CD8-positive, alpha-beta memory T cell (primary cell): ENCODE results near the gene SIPA1. TPM values are rescaled to one million over a fixed set of nuclear protein-coding genes. Genes with fewer than 3 reads are reported as not detected.
"Not testable (repeated sequence)": the region's sequence is repeated elsewhere in the genome, so short reads cannot be mapped to it uniquely, and the experiment has no call there.

Experiments used
- CTCF ChIA-PET: fragments of 350-600 bp; sonication (Branson Sonifier 250); formaldehyde crosslinking; loops from one replicate; lab custom pipeline; 2021; ENCODE audit warnings: antibody characterized with exemption; lab: Charles Lee
- POLR2A ChIA-PET: fragments of 350-600 bp; sonication (Branson Sonifier 250); formaldehyde crosslinking; loops from one replicate; lab custom pipeline; 2021; ENCODE audit warnings: antibody characterized with exemption; lab: Charles Lee
- DNase-seq, 5 donors: peaks; one replicate each; pipeline versions ENCODE4 v3.0.0 to v3.0.0-alpha.2; 2020 to 2022; ENCODE audit warnings: mixed read lengths in 1 of 5
- H3K27ac ChIP-seq: one replicate; pipeline ENCODE4 v1.7.0; 2013; ENCODE audit warnings: low read depth, mild to moderate bottlenecking, low read length, moderate library complexity
- H3K27me3 ChIP-seq: 2 replicates; pipeline ENCODE4 v1.7.0; 2013; ENCODE audit warnings: low read length, mild to moderate bottlenecking; ENCODE audit not compliant: insufficient read depth, poor library complexity, severe bottlenecking
- H3K36me3 ChIP-seq: 2 replicates; pipeline ENCODE4 v1.7.0; 2013; ENCODE audit warnings: mild to moderate bottlenecking, low read length, moderate library complexity; ENCODE audit not compliant: insufficient read depth
- H3K4me1 ChIP-seq: 2 replicates; pipeline ENCODE4 v1.7.0; 2013; ENCODE audit warnings: mild to moderate bottlenecking, low read length, moderate library complexity; ENCODE audit not compliant: insufficient read depth
- H3K4me3 ChIP-seq: 2 replicates; pipeline ENCODE4 v1.7.0; 2013; ENCODE audit warnings: mild to moderate bottlenecking, low read length
- H3K9me3 ChIP-seq: 2 replicates; pipeline ENCODE4 v1.7.0; 2013; ENCODE audit warnings: mild to moderate bottlenecking, low read length
- H3K27ac Mint-ChIP-seq, 8 donors: one replicate each; pipeline ENCODE4 v1.8.0; 2020 to 2021; ENCODE audit warnings: mixed read lengths in 8 of 8, mild to moderate bottlenecking in 6 of 8, inconsistent platforms in 3 of 8, moderate library complexity in 3 of 8
- H3K27me3 Mint-ChIP-seq, 2 donors: one replicate each; pipeline ENCODE4 v1.8.0; 2020 to 2021; ENCODE audit warnings: mixed read lengths in 2 of 2, mild to moderate bottlenecking in 1 of 2, moderate library complexity in 1 of 2
- H3K36me3 Mint-ChIP-seq, 3 donors: one replicate each; pipeline ENCODE4 v1.8.0; 2020 to 2021; ENCODE audit warnings: mixed read lengths in 3 of 3, inconsistent platforms in 1 of 3, mild to moderate bottlenecking in 1 of 3
- H3K4me1 Mint-ChIP-seq, 3 donors: one replicate each; pipeline ENCODE4 v1.8.0; 2020 to 2021; ENCODE audit warnings: mixed read lengths in 3 of 3, inconsistent platforms in 1 of 3, mild to moderate bottlenecking in 1 of 3
- H3K4me3 Mint-ChIP-seq, 7 donors: one replicate each; pipeline ENCODE4 v1.8.0; 2020 to 2021; ENCODE audit warnings: mixed read lengths in 7 of 7, mild to moderate bottlenecking in 6 of 7, moderate library complexity in 4 of 7, inconsistent platforms in 2 of 7
- H3K9me3 Mint-ChIP-seq, 5 donors: one replicate each; pipeline ENCODE4 v1.8.0; 2020 to 2022; ENCODE audit warnings: mixed read lengths in 5 of 5, mild to moderate bottlenecking in 3 of 5, moderate library complexity in 2 of 5, inconsistent platforms in 1 of 5
- polyA plus RNA-seq: library from polyadenylated mRNA; unstranded; fragments of 300-500 nt; fragmentation: Illumina TruSeq; gene quantifications from one replicate; pipeline ENCODE4 v1.2.3, GENCODE V29; 2021
- total RNA-seq, 2 experiments: library from RNA; stranded (reverse); gene quantifications; one replicate each; pipeline ENCODE4 v1.2.3, GENCODE V29; 2021

Gene SIPA1
- total and polyA plus RNA-seq, 3 experiments from 2014 or later, result 111 to 335 (median 123) TPM

- ChIA-PET POLR2A (interaction anchor here (3.6 to 4.1 kb wide), 2 partner anchors 8 to 22 kb away, joined by 32 to 46 read pairs; partner anchors contain the start of gene SIPA1), CTCF (interaction anchor here (0.8 to 1.3 kb wide), 2 partner anchors 11 to 23 kb away, joined by 3 to 4 read pairs; partner anchors contain the start of gene SIPA1)
These were observed 23.0 kb downstream of the SIPA1 start for GRCh38 chr11:65660908-65661307.

GRCh38 chr11:65661599-65662246, 23.8 kb downstream of the SIPA1 start:
- Histone ChIP-seq H3K36me3 (peaks cover 47% of the 10 kb centered on the region), H3K4me1 (peaks cover 22% of the 10 kb centered on the region), H3K9me3 (no peaks in the 10 kb centered on the region), H3K4me3 (peak overlapping the region; percentile 97), H3K27me3 (no peaks in the 10 kb centered on the region), H3K27ac (peak overlapping the region; percentile 97)
- Mint-ChIP-seq H3K27ac (peak overlapping the region; percentile 77 to 99 (median 90)), H3K27me3 (no peaks in the 10 kb centered on the region), H3K4me1 (peaks cover 41 to 61% (median 41%) of the 10 kb centered on the region in 3 donors), H3K36me3 (peaks cover 13 to 58% (median 14%) of the 10 kb centered on the region in 3 donors), H3K4me3 (peak overlapping the region; percentile 83 to 91 (median 86)), H3K9me3 (no peaks in the 10 kb centered on the region)
- ChIA-PET CTCF (interaction anchor here (0.8 to 2.6 kb wide), 5 partner anchors 8 to 197 kb away, joined by 3 to 9 read pairs (median 4); partner anchors contain the start of genes MAP3K11, PCNX3 and SIPA1), POLR2A (interaction anchor here (1.3 to 4.1 kb wide), 5 partner anchors 9 to 784 kb away, joined by 3 to 46 read pairs (median 16); partner anchors contain the start of genes PCNX3, RNASEH2C and SIPA1)
- DNase-seq, result no peak

More at GRCh38 chr11:65660908-65661307, 23.0 kb downstream of the SIPA1 start:
- H3K4me3 ChIP-seq, H3K27ac ChIP-seq, H3K9me3 ChIP-seq, H3K9me3 Mint-ChIP-seq, H3K27me3 ChIP-seq, DNase-seq, H3K27me3 Mint-ChIP-seq: not testable (repeated sequence)
- Histone ChIP-seq H3K36me3 (peaks cover 53% of the 10 kb centered on the region), H3K4me1 (peaks cover 22% of the 10 kb centered on the region)
- Mint-ChIP-seq H3K36me3 (peaks cover 14 to 66% (median 17%) of the 10 kb centered on the region in 3 donors), H3K4me3 (peak overlapping the region; percentile 83 to 91 (median 86)), H3K27ac (peak overlapping the region; percentile 70 to 99 (median 90)), H3K4me1 (peaks cover 43 to 64% (median 49%) of the 10 kb centered on the region in 3 donors)

GRCh38 chr11:65662247-65662798, 24.4 kb downstream of the SIPA1 start:
- POLR2A ChIA-PET, result interaction anchor here (0.7 to 4.1 kb wide), 13 partner anchors 9 to 883 kb away, joined by 3 to 46 read pairs (median 4); partner anchors contain the start of genes AP5B1, FIBP, KAT5 and MAP3K11
- peaks cover 11 to 52% (median 14%) of the 10 kb centered on the region in 3 donors for H3K36me3 Mint-ChIP-seq
- Histone ChIP-seq H3K4me3 (peak overlapping the region; percentile 97), H3K4me1 (peaks cover 22% of the 10 kb centered on the region), H3K27ac (peak overlapping the region; percentile 97), H3K36me3 (peaks cover 42% of the 10 kb centered on the region), H3K9me3 (no peaks in the 10 kb centered on the region), H3K27me3 (no peaks in the 10 kb centered on the region)
- H3K4me3 Mint-ChIP-seq, result peak overlapping the region; percentile 83 to 91 (median 86)
- H3K27me3 Mint-ChIP-seq, result no peaks in the 10 kb centered on the region
- CTCF ChIA-PET, result interaction anchor here (1.1 to 2.6 kb wide), 5 partner anchors 9 to 228 kb away, joined by 3 to 9 read pairs (median 4); partner anchors contain the start of genes CCDC85B, MAP3K11 and PCNX3
- no peak for DNase-seq
- peaks cover 35 to 56% (median 36%) of the 10 kb centered on the region in 3 donors for H3K4me1 Mint-ChIP-seq
- no peaks in the 10 kb centered on the region for H3K9me3 Mint-ChIP-seq
- H3K27ac Mint-ChIP-seq, result peak overlapping the region; percentile 77 to 99 (median 90)

DNA sequence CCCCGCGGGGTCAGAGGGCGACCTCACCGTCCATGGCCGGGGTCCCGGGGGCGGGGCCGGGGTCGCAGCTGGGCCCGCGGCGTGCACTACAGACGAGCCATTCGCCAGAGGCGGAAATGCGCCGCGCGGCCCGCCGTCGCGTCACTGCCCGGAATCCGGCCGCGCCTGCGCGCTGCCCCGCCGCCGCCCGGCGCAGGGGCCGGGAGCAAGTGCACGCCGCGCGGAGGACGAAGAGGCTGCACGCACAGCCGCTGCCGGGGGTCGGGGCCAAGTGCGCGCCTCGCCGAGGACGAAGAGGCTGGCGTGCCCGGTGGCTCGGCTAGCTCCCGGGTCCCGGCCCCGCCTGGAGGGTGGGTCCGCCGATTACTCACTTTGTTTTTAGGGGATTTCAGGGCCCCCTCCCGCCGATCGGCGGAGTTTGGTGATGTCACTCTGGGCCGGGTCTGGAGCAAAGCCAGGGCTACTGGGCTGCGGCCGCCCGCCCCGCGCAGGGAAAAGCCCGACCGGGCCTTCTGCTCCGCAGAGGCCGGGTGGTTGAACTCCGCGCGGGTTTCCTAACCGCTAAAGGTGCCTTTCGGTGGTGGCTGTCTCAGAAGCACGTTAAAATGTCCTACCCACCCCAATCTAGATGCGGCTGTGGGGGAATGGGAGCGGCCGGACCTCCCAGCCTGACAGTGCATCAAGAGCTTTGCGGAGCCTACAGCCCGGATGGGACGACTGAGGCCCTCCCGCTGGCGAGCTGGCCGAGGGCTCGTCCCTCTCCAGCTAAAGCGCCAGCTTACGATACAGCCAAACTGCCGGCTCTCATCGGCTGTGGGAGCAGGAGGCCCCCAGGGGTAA, 25.1 kb downstream of the SIPA1 start, which contains the start of gene RELA:
Gene RELA (minus strand): TSS at position 118 of the 840 bp plus-strand sequence. CDS start 84 bp downstream, at position 34.
- Histone ChIP-seq H3K36me3 (peaks cover 35% of the 10 kb centered on the region), H3K4me1 (peaks cover 22% of the 10 kb centered on the region), H3K4me3 (peak within 1 kb of the TSS; percentile 97), H3K27me3 (no peaks in the 10 kb centered on the region), H3K9me3 (no peaks in the 10 kb centered on the region), H3K27ac (peak within 1 kb of the TSS; percentile 97)
- peaks cover 30 to 50% (median 30%) of the 10 kb centered on the region in 3 donors for H3K4me1 Mint-ChIP-seq
- peak within 1 kb of the TSS; percentile 92 to 99 (median 98) for H3K27ac Mint-ChIP-seq
- H3K27me3 Mint-ChIP-seq, result no peaks in the 10 kb centered on the region
- DNase-seq, result peak; percentile 83 to 96 (median 88)
- H3K36me3 Mint-ChIP-seq, result peaks cover 11 to 45% (median 14%) of the 10 kb centered on the region in 3 donors
- peak within 1 kb of the TSS; percentile 88 to 97 (median 90) for H3K4me3 Mint-ChIP-seq
- H3K9me3 Mint-ChIP-seq, result no peaks in the 10 kb centered on the region
- ChIA-PET POLR2A (interaction anchor here (0.6 to 4.1 kb wide), 16 partner anchors 10 to 884 kb away, joined by 3 to 46 read pairs (median 4); partner anchors contain the start of genes AP5B1, FIBP, KAT5 and MALAT1), CTCF (interaction anchor here (0.8 to 2.6 kb wide), 9 partner anchors 10 to 227 kb away, joined by 3 to 9 read pairs (median 3); partner anchors contain the start of genes CCDC85B, MAP3K11 and PCNX3)

DNA sequence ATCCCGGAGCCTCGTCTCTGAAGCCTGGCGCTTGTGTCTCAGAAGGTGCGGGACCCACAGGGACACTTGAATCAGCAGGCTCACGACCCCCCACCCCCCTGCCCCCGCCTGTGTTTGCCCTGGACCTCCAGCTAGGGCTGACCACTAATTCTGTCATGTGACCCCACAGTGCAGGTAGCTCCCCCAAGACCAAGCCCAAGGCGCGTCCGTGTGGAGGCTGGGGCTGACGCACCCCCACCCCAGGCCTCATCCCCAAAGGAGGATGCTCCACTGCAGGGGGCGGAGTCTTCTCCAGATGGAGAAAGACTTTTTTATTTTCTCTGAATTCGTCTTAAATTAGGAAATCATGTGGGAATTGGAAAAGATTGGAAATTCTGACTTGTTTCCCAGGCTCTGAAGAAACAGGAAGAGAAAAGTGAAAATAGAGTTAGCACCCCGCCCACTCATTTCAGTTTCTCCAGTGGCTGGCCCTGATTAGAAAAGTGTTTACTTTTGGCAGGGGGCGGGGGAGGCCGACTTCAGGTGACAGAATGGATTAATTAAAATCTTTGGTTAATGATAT, 25.8 kb downstream of the SIPA1 start:
- CTCF ChIA-PET, result interaction anchor here (0.8 to 2.6 kb wide), 5 partner anchors 48 to 154 kb away, joined by 3 to 9 read pairs (median 3); partner anchors contain the start of genes MAP3K11 and PCNX3
- H3K27ac ChIP-seq, result peak overlapping the region; percentile 97
- POLR2A ChIA-PET, result interaction anchor here (0.6 to 4.1 kb wide), 15 partner anchors 11 to 885 kb away, joined by 3 to 46 read pairs (median 4); partner anchors contain the start of genes FIBP, KAT5, MALAT1 and PCNX3
- H3K27me3 ChIP-seq, result no peaks in the 10 kb centered on the region
- H3K9me3 ChIP-seq, result no peaks in the 10 kb centered on the region
- H3K4me3 ChIP-seq, result peak overlapping the region; percentile 97
- Mint-ChIP-seq H3K4me3 (peak overlapping the region; percentile 88 to 97 (median 90)), H3K4me1 (peaks cover 29 to 45% (median 30%) of the 10 kb centered on the region in 3 donors), H3K36me3 (peaks cover 11 to 38% (median 14%) of the 10 kb centered on the region in 3 donors), H3K9me3 (no peaks in the 10 kb centered on the region), H3K27me3 (no peaks in the 10 kb centered on the region), H3K27ac (peak overlapping the region; percentile 92 to 99 (median 98))
- H3K36me3 ChIP-seq, result peaks cover 28% of the 10 kb centered on the region
- peaks cover 22% of the 10 kb centered on the region for H3K4me1 ChIP-seq
- DNase-seq, result peak in 4 of 5 donors; percentile 31 to 68 (median 38)

DNA sequence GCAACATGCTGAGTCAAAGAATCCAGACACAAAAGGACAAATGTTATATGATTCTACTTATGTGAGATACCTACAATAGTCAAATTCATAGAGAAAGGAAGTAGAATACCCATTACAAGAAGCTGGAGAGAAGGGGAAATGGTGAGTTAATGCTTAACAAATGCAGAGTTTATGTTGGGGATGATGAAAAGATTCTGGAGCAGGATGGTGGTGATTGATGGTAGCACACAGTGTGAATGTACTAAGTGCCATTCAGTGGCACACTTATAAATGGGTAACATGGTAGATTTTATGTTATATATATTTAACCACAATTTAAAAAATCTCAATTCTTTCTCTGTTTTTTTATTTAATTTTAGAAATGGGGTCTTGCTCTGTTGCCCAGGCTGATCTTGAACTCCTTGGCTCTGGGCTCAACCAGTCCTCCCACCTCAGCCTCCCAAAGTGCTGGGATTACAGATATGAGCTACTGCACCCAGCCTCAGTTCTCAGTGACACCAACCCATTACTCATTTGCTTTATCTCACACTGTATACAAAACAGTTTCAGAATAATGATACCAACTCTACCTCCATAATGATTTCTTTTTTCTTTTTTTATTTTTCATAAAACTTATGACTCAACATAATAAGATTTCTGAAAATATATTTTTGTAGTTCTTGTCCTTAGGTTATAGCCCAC, 34.4 kb downstream of the SIPA1 start:
- ChIA-PET POLR2A (no interaction called here), CTCF (no interaction called here)
- H3K36me3 Mint-ChIP-seq, result no peaks in the 10 kb centered on the region
- no peaks in the 10 kb centered on the region for H3K9me3 Mint-ChIP-seq
- no peak overlapping the region for H3K27ac ChIP-seq
- H3K9me3 ChIP-seq, result no peaks in the 10 kb centered on the region
- DNase-seq, result no peak
- H3K4me1 Mint-ChIP-seq, result no peaks in the 10 kb centered on the region
- H3K4me3 Mint-ChIP-seq, result no peak overlapping the region
- no peaks in the 10 kb centered on the region for H3K4me1 ChIP-seq
- H3K27ac Mint-ChIP-seq, result no peak overlapping the region
- H3K36me3 ChIP-seq, result no peaks in the 10 kb centered on the region
- no peaks in the 10 kb centered on the region for H3K27me3 ChIP-seq
- H3K4me3 ChIP-seq, result no peak overlapping the region
- no peaks in the 10 kb centered on the region for H3K27me3 Mint-ChIP-seq
